NB4 (cell line): Measurements from ENCODE around the gene ATG9B.

Experiments used
- CTCF ChIP-seq: IDR thresholded peaks from one replicate; pipeline ENCODE4 v1.5.1; 2012; ENCODE audit warnings: low read depth, low read length
- MAX ChIP-seq: IDR thresholded peaks from 2 replicates; pipeline ENCODE4 v1.6.1; 2011; ENCODE audit warnings: low read depth, low read length
- POLR2A ChIP-seq: IDR thresholded peaks from 2 replicates; pipeline ENCODE4 v1.6.1; 2011; ENCODE audit warnings: mild to moderate bottlenecking; ENCODE audit not compliant: insufficient read length; ENCODE audit errors: extremely low read depth

GRCh38 chr7:151013356-151013732 lies 10.9 kb downstream of the ATG9B start:
- TF ChIP-seq CTCF, result no peak
- TF ChIP-seq POLR2A, result no peak
- no peak for TF ChIP-seq MAX
